Glomerular visceral epithelial cell (primary cell): ENCODE results near the gene ING2.
A peak's percentile ranks its signal among the peaks of the same experiment; 100 is the strongest.

ENCODE experiments used
- DNase-seq: peaks from one replicate; pipeline ENCODE4 v3.0.0-alpha.2; 2016; ENCODE audit errors: extremely low spot score

ING2 gene

DNA sequence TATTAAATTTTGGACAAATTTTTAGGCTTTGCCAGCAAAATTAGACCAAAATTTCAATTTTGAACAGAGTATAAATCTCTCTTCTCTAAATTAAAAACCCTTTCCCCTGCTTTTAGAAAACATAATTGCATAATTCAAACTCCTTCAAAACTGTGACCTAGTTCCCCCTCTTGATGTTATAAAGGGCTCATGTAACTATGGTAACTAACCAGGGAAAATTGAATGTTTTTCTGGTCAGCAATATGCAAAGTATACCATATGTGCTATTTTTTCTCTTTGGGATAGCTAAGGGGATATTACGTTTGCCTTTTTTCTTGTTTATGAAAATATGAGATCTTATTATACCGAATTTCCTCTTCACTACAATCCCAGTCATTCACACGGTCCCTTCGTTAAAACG lies 5.1 kb upstream of the ING2 start:
- no peak for DNase-seq

DNA sequence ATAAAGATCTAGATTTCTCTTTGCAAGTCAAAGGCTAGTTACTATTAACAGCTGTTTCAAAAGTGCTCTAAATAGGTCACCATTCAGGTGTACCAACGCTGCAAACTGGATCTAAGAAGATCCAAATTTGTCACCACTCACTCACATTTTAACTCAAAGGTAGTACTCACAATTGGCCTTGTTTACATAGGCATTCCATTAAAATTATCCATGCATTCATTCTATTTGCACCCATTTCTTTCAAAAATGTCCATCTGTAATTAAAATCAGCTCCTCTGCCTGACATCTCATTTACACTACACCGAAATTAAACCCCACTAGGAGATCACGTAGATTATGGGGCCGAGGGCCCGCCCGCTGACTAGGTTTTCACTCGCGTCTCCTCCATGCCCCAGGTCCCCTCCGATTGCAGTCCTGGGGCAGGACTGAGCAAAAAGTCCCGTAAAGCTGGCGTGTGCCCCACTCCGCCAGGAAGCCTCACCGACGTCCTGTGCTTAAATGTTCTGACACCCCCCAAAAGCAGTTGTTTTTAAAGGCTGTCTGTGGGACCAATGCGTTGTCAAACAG lies 1.3 kb upstream of the ING2 start:
- no peak for DNase-seq

DNA sequence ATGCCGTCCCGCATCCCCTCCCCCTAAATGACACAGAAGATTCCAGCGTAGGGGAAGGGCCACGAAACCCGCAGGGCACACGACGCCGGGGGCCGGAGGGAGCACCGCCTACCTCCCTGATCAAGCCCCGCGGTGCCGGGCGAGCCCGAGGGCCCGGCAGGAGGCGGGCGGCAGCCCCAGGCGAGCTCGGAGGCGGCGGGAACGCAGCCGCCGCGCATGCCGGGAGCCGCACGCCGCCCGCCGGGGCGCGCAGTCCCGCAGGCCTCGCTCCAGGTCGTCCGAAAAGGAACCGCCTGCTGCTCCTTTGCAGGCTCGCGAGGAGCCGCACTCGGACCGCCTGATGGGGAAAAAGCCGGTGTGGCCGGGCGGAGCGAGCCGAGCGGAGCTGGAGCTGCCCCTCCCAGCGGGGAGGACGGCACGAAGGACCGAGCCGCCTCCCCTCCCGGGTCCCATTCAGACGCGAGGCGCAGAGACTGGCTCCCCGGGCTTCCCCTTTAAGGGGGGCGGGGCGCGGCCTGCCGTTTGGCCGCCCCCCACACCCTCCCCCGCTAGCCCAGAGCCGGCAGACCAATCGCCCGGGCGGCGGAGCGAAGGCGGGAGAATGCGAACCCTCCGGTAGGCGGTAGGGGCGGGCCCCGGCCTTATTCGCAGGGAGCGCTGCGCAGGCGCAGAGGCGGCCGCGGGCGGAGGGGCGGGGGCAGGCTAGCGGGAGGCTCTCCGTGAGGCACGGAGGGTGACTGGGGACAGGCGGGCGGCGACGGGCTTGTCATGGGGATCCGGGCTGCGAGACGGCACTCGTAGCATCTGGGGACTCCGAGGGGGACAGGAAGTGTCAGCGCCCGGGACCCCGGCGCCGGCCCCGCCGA lies 561 bp upstream of the ING2 start:
- DNase-seq, result peak; percentile 99

DNA sequence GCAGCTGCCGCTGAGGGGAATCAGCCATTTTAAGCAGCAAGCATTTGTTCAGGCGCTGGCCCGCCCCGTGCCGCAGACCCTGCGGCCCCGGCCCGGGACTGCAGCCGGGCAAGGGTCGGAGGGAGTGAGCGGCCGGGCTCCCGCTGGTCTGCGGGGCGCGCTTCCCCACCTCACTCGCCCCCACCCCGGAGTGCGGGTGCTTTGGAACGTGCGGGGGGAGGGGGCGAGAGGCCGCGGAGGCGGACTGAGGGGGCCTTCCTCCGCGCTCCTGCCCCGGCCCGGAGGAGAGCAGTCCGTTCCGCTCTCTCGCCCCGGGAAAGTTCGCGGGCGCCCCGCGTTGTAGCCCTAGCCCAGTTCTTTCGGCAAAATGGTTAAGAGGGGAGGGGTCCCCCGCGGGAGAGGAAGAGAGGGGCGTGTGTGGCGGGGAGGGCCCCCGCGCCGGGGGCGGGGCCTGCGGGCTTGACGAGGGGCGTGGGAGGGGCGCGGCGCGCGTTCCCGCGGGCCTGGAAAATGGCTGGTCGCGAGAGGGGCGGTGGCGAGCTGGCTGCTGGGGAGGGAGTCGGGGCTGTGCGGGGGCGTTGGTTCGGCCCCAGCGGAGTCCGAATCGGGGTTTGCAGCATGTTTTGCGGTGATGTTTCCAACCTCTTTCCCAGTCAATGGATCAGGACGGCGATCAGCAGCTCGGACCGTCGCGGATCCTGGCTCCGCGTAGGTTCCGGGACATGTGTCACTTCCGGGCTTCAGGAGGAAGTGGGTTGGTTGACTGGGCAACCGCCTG lies 942 bp downstream of the ING2 start:
- DNase-seq, result peak; percentile 84

DNA sequence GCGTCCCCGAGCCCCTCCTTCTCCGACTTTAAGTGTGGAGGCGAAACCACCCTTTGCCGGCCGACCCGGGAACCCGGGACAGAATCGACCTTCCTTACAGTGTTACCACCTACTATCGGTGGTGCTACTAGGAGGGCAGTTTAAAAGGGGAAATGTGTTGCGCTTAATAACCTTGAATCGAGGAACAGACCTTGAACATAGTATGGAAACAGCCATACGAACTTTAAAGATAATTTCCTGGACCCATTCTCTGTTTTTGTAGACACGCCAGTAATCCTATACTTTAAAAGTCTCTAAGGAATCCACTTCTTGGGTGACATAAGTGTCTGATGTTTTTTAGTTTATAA lies 1.5 kb downstream of the ING2 start:
- no peak for DNase-seq

DNA sequence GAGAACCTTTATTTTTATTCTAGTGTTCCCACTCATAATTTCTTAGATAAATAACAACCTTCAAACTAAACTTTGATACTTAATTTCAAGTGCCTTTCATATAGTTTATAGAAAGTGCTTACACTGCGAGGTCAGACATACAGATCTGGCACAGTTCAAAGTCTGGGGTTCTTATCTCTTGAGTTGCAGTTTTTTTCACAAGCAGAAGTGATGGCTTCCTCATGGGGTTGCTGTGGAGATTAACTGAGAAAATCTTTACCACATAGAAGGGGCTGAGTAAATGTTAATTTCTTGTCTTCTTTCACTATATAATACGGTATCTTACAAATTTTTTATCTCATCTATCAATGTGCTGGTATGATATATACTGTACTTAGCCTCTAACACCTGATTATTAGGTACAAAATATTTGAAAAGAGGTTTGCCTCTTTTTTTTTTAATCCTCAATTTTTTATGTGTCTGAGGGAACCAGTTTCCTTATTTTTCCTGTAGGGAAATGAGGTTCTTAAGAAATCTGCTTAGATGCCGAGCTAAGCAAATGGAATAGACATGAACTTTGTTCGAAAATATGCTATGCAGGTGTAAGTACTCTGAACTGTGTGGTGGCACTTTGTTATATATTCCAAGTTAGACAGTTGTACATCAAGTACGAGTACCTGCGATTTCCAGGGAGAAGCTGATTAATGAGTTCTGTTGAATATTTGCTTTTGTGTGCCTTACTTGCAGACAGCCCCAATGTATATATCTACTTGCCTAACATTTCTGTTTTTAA lies 3.3 kb downstream of the ING2 start:
- no peak for DNase-seq

DNA sequence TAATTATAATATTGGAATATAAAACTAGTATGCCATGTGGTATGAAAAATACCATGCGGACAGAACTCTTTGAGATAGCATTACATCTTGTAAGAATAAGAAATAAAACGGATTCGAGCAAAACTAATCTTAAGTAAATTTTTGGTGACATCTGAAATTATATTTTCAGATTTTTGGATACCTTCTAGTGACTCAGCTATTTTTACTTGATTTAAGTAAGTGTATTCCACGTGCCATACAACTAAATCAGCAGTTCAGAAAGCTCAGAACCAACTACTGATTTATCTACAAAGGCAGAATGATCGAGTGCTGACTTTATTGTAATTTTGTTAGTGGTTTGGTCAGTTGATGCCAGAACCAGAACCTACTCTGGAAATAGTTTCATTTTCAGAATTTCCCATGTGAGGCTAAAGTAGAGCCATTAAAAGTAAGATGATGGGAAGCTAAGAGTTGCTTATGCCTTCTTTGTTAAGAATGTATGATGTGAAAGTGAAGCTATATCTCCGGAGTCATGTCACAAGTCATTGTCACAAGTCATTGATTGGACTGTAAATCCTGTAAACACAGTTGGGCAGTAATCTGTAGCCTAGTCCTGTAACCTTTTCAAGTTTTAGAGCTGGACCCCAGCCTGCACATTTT lies 4.0 kb downstream of the ING2 start:
- no peak for DNase-seq

DNA sequence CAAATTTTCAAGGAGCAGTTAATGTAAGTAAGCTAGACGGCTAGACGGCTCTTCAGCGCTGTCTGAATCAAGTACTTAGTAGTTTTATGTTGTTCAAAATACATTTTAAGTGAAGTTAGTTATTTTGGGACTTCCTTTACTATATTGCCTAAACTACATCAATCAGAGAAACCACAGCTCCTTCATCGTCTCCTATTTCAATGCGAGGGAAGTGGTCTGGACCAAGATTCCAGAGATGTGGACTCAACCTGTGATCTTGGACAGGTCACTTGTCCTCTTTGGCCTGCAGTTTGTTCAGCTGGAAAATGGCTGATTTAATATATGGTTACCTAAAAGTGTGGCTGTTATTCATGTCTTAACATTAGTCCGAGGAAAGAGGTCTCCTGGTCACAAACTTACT lies 10.6 kb downstream of the ING2 start:
- no peak for DNase-seq

DNA sequence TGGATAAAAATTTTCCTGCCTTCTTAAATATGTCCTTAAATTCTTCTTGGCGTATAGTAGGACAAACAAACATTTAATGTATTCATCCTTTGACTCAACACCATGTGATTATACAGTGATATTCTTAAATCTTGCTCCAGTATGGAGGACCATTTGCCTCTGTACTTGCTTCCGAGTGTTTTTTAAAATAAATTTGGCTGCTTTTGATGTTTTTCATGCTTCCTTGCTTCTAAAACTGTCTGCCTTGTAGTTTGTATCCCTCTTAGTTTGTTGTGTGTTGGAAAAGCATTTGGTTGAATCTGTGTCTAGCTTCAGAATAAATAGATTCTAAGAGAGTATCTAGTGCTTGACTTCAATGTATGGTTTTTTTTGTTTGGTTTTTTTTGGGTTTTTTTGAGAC lies 12.3 kb downstream of the ING2 start:
- DNase-seq, result no peak

DNA sequence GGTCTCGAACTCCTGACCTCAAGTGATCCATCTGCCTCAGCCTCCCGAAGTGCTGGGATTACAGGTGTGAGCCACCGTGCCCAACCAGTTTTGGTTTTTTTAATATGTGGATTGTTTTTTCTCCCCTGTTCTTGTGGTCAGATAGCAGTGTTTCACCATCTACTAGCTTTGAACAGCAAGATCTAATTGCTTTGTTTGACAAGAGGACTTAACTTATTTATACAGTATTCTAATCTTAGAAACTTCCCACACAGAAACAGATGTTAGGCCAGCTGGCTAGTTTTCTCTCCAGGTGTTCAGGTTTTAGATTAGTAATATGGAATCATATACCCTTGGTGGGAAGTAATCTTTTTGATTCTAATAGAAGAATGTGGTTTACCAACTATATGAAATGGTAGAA lies 12.9 kb downstream of the ING2 start:
- DNase-seq, result no peak

DNA sequence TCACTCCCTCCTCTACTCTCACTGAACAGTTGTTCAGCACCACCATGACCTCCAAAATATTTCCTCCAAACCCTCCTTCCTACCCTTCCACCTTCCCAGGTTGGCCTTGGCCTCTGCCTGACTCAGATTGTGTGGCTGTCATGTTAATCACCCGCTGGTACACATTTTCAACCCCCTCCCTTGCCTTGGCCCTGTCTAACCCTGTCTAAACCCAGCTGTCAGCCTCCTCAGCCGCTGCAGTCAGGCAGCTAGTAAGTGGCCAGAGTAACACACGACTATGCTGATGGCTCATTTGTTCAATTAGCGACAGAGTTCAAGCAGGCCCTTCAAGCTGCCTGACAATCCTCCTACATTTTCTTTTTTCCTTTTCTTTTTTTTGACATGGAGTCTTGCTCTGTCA lies 18.0 kb downstream of the ING2 start:
- DNase-seq, result no peak

DNA sequence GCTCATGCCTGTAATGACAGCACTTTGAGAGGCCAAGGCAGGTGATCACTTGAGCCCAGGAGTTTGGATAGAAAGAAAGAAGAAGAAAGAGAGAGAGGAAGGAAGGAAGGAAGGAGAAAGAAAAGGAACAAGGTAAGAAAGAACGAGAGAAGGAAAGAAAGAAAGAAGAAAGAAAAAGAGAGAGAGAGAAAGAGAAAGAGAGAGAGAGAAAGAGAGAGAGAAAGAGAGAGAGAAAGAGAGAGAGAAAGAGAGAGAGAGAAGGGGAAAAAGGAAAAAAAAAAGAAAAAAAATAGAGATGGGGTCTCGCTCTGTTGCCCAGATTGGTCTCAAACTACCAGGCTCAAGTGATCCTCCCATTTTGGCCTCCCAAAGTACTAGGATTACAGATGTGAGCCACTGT lies 22.5 kb downstream of the ING2 start:
- no peak for DNase-seq

DNA sequence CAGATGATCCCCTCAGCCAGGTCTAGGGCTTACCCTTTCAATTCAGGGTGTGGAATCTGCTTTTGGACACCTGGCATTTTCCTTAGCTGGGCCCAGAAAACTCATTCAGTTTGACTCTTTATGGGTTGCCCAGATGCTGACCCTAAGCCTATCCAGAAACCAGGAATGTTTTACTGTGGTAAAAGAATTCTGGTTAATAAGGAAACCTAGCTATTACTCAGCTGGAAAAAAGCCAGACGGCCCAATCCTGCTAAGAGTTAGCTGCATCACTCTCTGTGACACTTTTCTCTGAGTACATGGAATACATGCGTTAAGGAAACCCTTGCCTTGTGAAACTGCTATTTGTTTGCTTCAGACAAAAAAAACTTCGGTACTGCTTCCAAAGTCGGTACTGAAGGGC lies 28.0 kb downstream of the ING2 start:
- DNase-seq, result peak; percentile 89

DNA sequence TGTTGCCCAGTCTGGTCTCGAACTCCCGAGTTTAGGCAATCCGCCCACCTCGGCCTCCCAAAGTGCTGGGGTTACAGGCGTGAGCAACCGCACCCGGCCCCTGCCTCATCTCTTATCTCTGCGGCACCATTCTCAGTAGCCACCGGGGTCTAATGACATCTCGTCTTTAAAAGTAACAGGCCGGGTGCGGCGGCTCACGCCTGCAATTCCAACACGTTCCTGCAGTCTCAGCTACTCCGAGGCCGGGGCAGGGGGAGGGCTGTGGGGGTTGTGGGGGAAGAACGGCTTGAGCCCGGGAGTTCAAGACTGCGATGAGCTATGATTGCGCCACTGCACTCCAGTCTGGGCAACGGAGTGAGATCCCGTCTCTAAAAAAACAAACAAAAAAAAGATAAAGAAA lies 28.8 kb downstream of the ING2 start:
- no peak for DNase-seq

DNA sequence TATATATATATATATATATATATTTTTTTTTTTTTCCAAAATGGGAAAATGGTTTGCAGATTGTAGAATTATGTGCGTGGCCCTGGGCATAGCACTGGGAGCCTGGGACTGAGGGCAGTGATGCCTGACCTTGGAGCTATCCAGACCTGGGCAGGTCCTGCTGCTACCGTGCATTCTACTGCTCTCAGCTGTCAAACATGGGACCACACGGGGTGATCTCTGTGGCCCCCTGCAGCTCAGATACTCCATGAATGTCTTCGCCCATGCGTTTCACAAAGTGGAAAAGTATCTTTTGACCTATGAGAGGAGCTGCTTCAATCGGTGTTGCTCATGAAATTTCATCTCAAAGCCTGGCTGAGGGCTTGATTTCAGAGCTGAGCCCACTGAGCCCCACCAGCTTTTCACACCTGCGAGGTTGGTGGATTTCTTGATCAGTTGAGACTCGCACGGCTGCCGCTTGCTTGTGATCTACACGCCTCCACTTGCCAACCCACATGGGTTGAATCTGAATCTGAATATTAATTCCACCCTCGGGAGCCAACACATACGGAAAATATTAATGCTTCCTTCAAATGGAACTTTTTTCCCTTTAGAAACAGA lies 35.7 kb downstream of the ING2 start:
- peak; percentile 37 for DNase-seq

DNA sequence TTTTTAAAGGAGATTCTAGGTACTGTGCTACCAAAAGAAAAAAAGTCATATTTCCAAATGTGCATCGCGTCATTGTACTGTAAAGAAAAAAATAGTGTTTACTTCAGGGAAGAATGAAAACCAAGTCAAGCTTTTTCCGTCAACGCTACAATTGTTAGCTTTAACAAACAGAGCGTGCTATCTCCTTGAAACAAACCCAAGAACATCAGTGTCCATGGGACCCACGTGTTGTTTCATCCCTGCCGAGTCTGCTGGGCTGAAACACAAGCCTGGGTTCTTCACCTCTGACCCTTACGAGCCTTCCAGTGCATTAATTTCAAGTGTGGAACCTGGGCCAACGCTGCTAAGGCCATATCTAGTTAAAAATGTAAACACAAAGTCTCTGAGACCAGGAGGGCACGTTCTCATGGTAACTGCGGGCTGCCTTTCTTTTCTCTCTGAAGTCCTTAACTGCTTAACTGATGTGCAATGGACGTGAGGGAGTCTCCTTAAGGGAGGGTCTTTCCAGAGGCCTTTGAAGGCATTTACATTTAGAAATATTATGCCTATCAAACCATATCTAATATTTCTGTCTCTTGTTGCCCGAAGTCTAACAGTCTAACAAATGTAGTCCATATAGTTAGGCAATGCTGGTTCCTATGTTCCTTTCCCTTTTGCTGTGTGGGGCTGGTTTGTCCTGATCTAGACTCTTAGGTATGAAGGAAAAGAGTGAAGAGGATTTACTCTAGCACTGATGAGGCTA lies 36.3 kb downstream of the ING2 start:
- DNase-seq, result no peak

DNA sequence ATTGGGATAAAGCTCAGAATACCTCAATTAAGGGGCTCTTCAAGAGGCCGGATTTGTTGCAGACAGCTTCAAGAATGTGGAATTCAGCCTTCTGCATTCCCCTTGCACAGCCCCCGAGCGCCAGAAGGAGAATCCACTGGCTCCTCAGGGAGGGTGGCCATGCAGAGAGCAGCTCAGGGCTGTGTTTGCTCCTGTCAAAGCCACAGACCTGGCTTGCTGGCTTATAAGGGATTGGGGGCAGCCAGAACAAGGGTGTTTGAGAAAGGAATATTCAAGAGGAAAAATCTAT lies 36.8 kb downstream of the ING2 start:
- no peak for DNase-seq

DNA sequence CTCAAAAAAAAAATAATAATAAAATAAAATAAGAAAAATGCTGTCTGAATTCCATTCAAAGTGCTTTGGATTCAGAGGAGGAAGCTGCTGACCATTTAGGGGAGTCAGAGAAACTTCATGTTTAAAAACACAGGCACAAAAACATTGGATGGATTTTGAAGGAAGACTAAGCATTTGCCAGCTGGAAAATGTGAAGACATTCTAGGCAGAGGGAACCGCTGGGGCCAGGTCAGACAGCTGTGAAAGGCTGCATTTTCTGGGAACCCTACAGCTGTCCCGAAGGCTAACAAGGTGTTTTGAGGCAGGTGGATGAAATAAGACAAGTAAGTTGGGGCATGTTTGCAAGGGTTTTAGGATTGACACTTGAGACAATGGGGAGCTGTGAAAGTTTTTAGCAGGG lies 38.6 kb downstream of the ING2 start:
- DNase-seq, result no peak

DNA sequence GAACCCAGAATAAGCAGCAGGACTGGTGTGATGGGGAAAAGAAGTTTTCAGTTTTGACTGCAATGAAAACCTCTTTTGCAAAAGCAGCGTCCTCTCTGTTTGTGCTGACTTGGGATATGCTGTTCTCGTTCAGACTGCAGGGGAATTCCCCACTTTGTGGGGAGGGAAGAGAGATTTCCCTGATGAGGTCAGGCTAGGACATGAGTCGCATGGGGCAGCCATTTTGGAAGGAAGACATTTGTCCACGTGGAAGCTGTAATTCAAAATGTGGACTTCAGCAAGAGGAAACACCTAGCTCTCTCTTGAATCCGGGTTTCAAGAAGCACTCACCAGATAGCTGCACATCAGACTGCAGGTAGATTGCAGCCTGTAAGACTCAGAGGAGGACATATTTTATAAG lies 39.3 kb downstream of the ING2 start:
- DNase-seq, result peak; percentile 23

DNA sequence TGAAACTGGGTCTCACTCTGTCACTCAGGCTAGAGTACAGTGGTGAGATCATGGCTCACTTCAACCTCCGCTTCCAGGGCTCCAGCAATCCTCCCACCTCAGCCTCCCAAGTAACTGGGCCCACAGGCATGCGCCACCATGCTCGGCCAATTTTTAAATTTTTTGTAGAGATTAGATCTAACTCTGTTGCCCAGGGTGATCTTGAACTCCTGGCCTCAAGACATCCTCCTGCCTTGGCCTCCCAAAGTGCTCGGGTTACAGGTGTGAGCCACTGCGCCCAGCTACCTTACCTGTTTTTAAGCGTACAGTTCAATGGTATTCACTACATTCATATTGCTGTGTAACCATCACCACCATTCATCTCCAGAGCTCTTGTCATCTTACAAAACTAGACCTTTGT lies 41.5 kb downstream of the ING2 start:
- no peak for DNase-seq

DNA sequence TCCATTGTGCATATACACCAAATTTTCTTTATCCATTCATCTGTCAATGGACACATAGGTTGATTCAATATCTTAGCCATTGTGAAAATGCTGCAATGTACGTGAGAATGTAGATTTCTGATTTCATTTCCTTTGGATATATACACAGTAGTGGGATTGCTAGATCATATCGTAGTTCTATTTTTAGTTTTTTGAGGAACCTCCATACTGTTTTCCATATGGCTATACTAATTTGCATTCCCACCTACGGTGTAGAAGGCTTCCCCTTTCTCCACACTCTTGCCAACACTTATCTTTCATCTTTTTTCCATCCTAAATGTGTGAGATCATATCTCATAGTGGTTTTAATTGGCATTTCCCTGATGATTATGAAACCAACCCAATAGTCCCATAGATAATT lies 43.4 kb downstream of the ING2 start:
- DNase-seq, result no peak
